ENCODE measurements around the gene CBR3.

The CBR3 gene

DNA sequence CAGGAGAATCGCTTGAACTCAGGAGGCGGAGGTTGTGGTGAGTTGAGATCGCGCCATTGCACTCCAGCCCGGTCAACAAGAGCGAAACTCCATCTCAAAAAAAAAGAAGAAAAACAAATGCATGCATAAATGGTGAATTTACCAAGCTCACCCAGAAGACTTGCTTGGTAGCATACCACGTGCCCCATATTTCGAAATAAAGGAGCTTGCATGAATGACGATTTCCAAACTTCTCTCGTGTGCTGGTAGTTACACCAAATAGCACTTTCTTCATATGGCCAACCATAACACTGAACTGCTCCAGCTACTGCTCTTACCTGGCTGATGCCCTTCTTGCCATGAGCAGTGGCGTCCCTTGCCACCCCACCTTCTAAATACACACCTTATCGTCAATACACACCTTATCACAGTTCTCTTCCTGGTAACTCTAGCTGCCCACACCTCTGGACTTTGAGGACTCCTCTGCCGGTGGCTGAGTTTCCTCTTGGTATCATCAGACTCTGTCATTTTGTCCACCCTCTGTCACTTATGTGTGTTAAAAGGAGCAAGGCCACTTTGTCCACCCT lies 24.6 kb downstream of the CBR3 start:
- Mint-ChIP-seq H3K9me3 (no peaks in the 10 kb centered on the region), H3K4me3 (no peak overlapping the region), H3K4me1 (peaks cover 32% of the 10 kb centered on the region), H3K27ac (no peak overlapping the region), H3K27me3 (no peaks in the 10 kb centered on the region)
- ATAC-seq: no peak
- DNase-seq: no peak

DNA sequence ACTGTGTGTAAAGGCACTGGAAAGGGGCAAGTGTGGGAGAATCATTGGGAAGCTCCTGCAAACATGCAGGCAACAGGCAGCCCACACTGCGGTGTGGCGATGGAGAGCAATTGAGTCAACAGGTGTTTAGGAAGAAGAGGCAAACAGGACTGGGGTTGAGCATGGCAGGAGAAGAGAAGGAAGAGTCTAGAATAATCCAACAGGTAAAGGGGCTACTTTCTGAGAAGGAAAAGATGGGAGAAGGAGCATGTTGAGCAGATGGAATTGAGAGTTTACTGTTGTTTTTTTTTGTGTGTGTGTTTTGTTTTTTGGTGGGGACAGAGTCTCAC lies 25.9 kb downstream of the CBR3 start:
- no peaks in the 10 kb centered on the region for H3K9me3 Mint-ChIP-seq
- ATAC-seq (no peak), DNase-seq (no peak)
- peaks cover 26% of the 10 kb centered on the region for H3K4me1 Mint-ChIP-seq
- no peak overlapping the region for H3K4me3 Mint-ChIP-seq
- H3K27ac Mint-ChIP-seq: no peak overlapping the region
- H3K27me3 Mint-ChIP-seq: no peaks in the 10 kb centered on the region

DNA sequence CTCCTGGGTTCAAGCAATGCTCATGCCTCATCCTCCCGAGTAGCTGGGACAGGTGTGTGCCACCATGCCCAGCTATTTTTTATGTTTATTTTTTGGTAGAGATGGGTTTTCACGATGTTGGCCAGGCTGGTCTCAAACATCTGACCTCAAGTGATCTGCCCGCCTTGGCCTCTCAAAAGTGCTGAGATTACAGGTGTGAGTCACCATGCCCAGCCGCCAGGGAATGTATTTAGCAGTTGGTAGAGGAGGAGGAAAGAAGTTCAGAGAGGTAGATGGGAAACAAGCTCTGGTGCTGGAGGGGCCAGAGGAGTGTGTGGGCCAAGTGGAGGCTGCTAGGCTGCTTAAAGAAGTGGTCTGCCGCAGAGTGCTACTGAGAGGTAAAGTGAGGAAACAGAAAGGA lies 27.8 kb downstream of the CBR3 start:
- Mint-ChIP-seq H3K4me1 (peaks cover 23% of the 10 kb centered on the region), H3K4me3 (no peak overlapping the region), H3K27me3 (no peaks in the 10 kb centered on the region), H3K9me3 (no peaks in the 10 kb centered on the region), H3K27ac (no peak overlapping the region)
- DNase-seq: no peak
- ATAC-seq: no peak

DNA sequence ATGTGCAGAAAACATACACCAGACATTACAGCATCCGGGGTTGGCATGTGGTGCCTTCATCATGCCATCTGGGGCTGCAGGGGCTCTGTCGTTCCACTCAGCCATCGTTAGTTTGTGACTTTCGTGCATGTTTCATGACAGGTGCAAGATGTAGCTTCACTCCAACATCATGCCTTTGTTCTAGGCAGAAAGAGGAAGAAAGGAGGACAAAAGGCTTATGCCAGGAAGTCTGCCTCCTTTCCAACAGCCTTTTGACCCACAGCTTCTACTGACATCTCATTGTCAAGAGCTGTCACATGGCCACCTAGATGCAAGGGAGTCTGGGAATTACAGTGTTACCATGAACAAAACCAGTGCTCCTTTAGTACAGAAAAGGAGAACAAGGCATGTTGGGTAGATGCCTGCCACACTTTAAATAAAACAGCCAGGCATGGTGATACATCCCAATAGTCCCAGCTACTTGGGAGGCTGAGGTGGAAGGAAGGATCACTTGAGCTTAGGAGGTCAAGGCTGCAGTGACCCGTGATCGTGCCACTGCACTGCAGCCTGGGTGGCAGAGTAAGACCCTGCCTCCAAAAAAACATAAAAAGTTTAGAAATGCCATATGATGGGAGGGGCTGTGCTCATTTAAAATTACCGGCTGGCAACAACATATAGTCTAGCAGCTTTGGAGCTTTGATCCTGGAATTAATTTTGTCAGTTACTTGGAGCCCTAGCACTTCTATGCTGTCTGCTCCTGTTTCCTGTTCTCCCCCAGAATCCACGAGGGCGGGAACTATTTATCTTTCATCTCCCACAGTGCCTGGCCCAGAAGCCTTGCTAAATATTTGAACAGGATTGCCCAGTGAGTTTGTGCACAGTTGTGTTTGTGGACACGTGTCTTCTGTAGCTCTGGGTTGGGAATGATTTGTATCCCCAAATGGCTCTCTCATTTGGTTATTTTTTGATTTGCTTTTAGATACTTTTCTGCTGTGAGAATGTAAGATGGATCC lies 29.2 kb downstream of the CBR3 start:
- Mint-ChIP-seq H3K27ac (no peak overlapping the region), H3K9me3 (no peaks in the 10 kb centered on the region), H3K4me1 (peaks cover 16% of the 10 kb centered on the region), H3K27me3 (no peaks in the 10 kb centered on the region), H3K4me3 (no peak overlapping the region)
- DNase-seq (no peak), ATAC-seq (no peak)

DNA sequence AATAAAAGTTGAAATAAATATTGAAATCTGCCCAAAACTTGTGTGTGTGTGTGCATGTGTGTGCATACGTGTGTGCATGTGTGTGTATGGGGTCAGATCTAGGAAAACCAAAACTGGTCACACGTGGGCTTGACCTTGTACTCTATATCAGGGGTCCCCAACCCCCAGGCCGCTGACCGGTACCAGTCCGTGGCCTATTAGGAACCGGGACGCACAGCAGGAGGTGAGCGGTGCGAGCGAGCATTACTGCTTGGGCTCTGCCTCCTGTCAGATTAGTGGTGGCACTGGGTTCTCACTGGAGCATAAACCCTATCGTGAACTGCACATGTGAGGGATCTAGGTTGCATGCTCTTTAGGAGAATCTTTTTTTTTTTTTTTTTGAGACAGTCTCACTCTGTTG lies 30.5 kb downstream of the CBR3 start:
- Mint-ChIP-seq H3K4me1 (peaks cover 16% of the 10 kb centered on the region), H3K4me3 (no peak overlapping the region), H3K9me3 (no peaks in the 10 kb centered on the region), H3K27ac (no peak overlapping the region), H3K27me3 (no peaks in the 10 kb centered on the region)
- DNase-seq (no peak), ATAC-seq (no peak)

DNA sequence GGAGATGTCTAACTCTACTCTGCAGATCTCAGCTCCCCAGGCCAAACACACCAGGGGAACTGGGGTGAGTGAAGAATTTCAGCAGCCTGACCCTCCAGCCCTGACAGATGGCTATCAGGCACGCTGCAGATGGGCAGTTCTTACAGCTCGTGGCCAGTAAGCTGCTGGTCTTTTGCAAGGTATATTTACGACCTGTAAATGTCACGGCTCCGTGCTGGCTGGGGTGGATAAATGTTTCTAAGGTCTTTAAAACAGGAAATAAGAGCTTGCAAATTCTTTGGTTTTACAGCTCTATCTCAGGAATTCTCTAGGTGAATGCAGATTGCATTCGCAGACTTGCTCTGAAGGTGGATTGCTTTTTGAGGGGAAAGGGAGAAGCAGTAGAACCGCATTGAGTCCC lies 31.8 kb downstream of the CBR3 start:
- ATAC-seq: no peak
- Mint-ChIP-seq H3K27me3 (no peaks in the 10 kb centered on the region), H3K9me3 (no peaks in the 10 kb centered on the region), H3K4me3 (no peak overlapping the region), H3K27ac (peak overlapping the region in 1 of 2 donors; percentile 48), H3K4me1 (peaks cover 16% of the 10 kb centered on the region)
- DNase-seq: no peak

DNA sequence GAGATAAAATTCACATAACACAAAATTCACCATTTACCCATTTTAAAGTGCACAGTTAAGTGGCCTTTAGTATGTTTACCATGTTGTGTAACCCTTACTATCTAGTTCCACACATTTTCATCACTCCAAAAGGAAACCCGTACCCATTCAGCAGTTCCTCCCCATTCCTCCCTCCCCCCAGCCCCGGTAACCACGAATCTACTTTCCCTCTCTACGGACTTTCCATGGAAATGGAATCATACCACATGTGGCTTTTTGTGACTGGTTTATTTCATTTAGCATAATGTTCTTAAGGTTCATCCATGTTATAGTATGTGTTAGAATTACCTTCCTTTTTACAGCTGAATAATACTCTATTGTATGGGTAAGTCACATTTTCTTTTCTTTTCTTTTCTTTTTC lies 32.7 kb downstream of the CBR3 start:
- ATAC-seq (no peak), DNase-seq (no peak)
- no peak overlapping the region for H3K4me3 Mint-ChIP-seq
- H3K4me1 Mint-ChIP-seq: peaks cover 12% of the 10 kb centered on the region
- H3K27me3 Mint-ChIP-seq: no peaks in the 10 kb centered on the region
- H3K27ac Mint-ChIP-seq: no peak overlapping the region
- no peaks in the 10 kb centered on the region for H3K9me3 Mint-ChIP-seq

DNA sequence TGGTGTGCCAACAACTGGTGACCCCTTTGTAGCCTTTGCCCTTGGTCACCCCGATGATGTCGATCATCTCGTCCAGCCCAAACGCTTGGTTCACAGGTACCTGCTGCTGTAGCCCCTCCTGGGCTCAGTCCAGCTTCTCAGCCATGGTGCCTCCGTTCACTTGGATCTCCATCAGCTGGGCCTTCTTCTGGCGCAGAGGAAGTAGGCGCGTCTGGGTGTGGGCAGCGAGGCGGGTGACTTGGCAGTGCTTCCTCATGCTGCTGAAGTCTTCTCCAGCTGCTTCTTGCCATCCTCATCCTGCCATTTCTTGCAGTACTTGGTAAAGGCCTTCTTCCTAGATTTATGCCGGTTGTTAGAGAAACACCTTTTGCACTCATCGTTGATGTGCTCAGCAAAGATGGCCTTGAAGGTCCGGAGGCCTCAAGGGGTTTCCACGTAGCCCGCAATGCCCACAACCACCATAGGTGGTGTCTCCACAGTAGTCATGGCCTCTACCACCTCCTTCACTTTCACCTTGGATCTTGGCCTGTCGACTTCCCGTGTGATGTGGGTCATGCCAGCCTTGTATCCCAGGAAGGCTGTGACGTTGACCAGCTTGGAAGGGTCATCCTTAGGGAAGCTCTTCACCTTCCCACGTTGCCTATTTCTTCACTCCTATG lies 34.7 kb downstream of the CBR3 start:
- no peak overlapping the region for H3K4me3 Mint-ChIP-seq
- no peak overlapping the region for H3K27ac Mint-ChIP-seq
- DNase-seq (no peak), ATAC-seq (no peak)
- no peaks in the 10 kb centered on the region for H3K9me3 Mint-ChIP-seq
- H3K4me1 Mint-ChIP-seq: peaks cover 7% of the 10 kb centered on the region
- no peaks in the 10 kb centered on the region for H3K27me3 Mint-ChIP-seq

DNA sequence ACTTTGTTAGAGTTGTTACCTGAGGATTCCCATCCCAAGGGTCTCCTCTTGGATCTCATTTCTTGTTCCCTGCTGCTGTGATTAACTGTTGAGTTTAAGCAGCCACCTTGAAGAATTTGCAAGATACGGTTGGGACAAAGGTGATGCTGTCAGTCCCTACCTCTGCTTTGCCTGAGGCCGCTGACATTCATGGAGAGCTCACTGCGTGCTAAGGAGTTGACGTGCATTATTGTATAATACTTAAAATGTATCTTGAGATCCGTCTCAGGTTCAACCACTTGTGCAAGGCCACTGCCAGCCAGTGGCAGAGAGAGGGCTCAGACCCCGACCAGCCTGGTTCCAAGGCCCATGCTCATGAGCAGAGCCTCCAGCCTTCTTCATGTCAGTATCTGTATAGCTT lies 35.9 kb downstream of the CBR3 start:
- Mint-ChIP-seq H3K9me3 (no peaks in the 10 kb centered on the region), H3K4me1 (peaks cover 19% of the 10 kb centered on the region), H3K27me3 (no peaks in the 10 kb centered on the region), H3K27ac (no peak overlapping the region), H3K4me3 (no peak overlapping the region)
- ATAC-seq (no peak), DNase-seq (no peak)

DNA sequence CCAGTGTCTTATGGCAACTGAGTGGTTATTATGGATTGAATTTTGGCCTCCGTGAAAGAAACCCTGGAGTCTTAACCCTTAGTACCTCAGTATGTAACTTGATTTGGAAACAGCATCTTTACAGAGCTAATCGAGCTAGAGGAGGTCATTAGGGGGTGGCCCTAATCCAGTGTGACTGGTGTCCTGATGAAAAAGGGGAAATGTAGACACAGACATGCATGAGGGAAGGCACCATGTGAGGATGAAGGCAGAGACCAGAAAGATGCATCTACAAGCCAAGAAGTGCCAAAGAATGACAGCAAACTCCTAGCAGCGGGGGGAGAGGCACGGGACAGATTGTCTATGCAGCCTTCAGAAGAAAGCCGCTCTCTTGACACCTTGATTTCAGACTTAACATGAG lies 36.5 kb downstream of the CBR3 start:
- Mint-ChIP-seq H3K27ac (no peak overlapping the region), H3K4me1 (peaks cover 24% of the 10 kb centered on the region), H3K27me3 (no peaks in the 10 kb centered on the region), H3K4me3 (no peak overlapping the region), H3K9me3 (no peaks in the 10 kb centered on the region)
- ATAC-seq (no peak), DNase-seq (no peak)

DNA sequence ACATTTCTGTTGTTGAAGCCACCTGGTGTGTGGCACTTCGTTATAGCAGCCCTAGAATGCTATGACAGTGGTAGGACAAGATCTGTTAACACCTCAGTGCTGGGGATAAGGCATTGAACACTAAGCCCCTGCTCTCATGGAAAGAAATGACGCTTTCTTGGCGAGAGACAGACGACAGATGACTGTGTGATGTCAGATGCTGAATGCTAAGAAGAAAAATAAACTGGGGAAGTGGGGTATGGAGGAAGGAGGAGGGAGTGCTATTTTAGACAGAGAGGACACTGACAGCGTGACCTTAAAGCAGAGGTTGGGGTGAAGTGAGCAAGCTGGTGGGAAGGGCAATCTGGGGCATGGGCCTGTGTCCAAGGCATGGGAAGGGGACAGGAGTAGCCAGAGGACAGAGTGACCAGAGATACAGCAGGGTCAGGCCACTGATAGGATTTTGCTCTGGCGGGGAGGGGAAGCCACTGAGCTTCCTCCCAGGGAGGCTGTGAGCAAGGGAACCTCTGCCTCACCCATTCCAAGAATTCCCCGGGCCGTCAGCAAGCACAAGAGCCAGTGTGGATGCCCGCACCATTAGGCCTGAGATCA lies 37.0 kb downstream of the CBR3 start:
- Mint-ChIP-seq H3K27ac (no peak overlapping the region), H3K9me3 (no peaks in the 10 kb centered on the region), H3K4me1 (peaks cover 25% of the 10 kb centered on the region), H3K4me3 (no peak overlapping the region), H3K27me3 (no peaks in the 10 kb centered on the region)
- DNase-seq (no peak), ATAC-seq (no peak)

DNA sequence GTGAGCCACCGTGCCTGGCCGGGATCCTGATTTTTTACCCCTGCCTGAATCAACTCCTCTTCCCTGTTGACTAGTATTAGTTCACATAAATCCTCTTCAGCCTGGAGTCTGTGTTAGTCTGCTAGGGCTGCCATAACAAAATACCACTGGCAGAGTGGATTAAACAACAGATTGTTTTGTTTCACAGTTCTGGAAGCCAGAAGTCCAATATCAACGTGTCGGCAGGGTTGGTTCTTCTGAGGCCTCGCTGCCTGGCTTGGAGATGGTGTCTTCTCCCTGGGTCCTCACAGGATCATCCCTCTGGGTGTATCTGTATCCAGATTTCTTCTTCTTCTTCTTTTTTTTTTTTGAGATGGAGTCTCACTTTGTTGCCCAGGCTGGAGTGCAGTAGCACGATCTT lies 39.9 kb downstream of the CBR3 start:
- H3K27ac Mint-ChIP-seq: no peak overlapping the region
- H3K27me3 Mint-ChIP-seq: no peaks in the 10 kb centered on the region

DNA sequence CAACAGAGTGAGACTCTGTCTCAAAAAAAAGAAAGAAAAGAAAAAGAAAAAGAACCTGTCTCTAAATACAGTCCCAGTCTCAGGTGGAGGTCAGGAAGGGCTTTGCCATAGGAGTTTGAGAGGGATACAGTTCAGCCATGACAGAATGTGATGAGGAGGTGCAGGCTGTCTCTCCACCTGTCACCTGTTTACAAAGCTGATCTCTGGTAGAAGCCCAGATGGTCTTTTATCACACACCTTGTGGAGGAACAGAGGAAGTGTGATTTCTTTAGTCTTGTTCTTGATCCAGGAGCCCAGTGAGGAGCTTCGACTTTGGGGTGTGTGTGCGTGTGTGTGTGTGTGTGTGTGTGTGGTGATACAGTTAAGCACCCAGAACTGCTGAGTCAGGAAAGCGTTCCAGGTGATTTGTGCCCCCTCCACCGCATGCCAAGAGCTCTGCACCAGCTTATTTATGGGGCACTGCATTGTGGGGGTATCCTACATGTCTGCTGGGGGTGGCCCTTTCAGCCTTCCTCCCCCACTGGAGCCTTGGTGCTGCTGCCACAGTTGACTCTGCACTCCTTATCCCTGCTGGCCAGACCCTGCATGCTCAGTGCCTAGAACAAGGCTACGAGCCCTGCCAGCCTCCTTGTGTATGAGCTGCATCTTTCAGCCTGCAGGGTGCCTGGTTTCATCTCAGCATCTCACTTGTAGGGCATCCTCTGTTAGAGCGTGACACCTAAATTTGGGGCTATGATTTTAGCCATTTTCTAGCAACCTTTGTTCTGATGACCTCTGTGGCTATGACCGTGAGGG lies 41.1 kb downstream of the CBR3 start:
- H3K9me3 Mint-ChIP-seq: no peaks in the 10 kb centered on the region
- H3K4me3 Mint-ChIP-seq: no peak overlapping the region
- DNase-seq (no peak), ATAC-seq (no peak)
- no peaks in the 10 kb centered on the region for H3K27me3 Mint-ChIP-seq
- H3K4me1 Mint-ChIP-seq: peaks cover 25% of the 10 kb centered on the region
- H3K27ac Mint-ChIP-seq: peak overlapping the region in 1 of 2 donors; percentile 34

More for the DNA sequence above, 39.9 kb downstream of the CBR3 start:
- Mint-ChIP-seq H3K9me3 (no peaks in the 10 kb centered on the region), H3K4me3 (peak overlapping the region in 1 of 2 donors; percentile 36), H3K4me1 (peaks cover 25% of the 10 kb centered on the region)
- ATAC-seq (no peak), DNase-seq (no peak)

DNA sequence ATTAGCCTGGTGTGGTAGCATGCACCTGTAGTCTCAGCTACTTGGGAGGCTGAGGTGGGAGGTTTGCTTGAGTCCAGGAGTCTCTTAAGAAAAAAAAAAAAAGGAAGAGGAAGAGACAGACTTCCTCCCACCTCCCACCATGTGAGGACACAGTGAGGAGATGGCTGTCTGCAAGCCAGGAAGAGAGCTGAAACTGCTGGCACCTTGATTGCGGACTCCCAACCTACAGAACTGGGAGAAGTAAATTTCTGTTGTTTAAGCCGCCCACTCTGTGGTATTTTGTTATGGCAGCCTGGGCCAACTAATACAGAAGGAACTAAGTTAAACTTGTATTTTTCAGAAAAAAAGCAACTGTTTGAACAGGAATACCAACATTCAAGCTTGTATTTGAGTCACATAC lies 43.5 kb downstream of the CBR3 start:
- ATAC-seq (no peak), DNase-seq (no peak)
- Mint-ChIP-seq H3K4me3 (no peak overlapping the region), H3K27ac (no peak overlapping the region), H3K27me3 (no peaks in the 10 kb centered on the region), H3K4me1 (peaks cover 25% of the 10 kb centered on the region), H3K9me3 (no peaks in the 10 kb centered on the region)

DNA sequence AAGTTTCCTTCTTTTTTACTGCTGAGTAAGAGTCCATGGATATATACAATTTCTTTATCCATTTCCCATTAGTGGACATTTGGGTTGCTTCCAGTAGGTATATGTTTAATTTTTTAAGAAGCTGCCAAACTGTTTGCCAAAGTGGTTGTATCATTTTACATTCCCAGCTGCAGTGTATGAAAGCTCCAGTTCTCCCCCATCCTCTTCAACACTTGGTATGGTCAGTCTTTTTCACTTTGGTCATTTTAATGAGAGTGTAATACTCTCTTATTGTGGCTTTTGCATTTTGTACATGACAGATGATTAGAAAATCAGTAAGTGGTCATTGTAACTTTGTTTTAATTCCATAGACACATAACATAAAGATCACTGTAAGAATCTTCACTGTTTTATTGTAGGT lies 44.3 kb downstream of the CBR3 start:
- H3K4me3 Mint-ChIP-seq: no peak overlapping the region
- peaks cover 19% of the 10 kb centered on the region for H3K4me1 Mint-ChIP-seq
- H3K27ac Mint-ChIP-seq: no peak overlapping the region
- H3K9me3 Mint-ChIP-seq: no peaks in the 10 kb centered on the region
- DNase-seq: no peak
- no peaks in the 10 kb centered on the region for H3K27me3 Mint-ChIP-seq
- ATAC-seq: no peak

Measured in stimulated activated naive CD8-positive, alpha-beta T cell treated with anti-CD3 and anti-CD28 coated beads, Interleukin-15, amount 100 ng/mL, for 72 hours (primary cell).